GM06990 (cell line): ENCODE results near the gene DMD.

Source experiments
- DNase-seq: peaks from one replicate; pipeline ENCODE4 v3.0.0-alpha.2; 2011; ENCODE audit not compliant: insufficient read length; ENCODE audit errors: extremely low read depth
- H3K27me3 ChIP-seq: replicated peaks from 2 replicates; pipeline ENCODE4 v1.6.0; 2011; ENCODE audit warnings: low read length; ENCODE audit not compliant: control insufficient read depth, insufficient read depth
- H3K36me3 ChIP-seq: 2 replicates; pipeline ENCODE4 v1.5.1; 2011; ENCODE audit warnings: low read length; ENCODE audit not compliant: control insufficient read depth, insufficient read depth
- H3K4me3 ChIP-seq: replicated peaks from 2 replicates; pipeline ENCODE4 v1.5.1; 2011; ENCODE audit warnings: low read depth, mild to moderate bottlenecking, control low read depth, low read length
- TF ChIP-seq, protein P1 (sequence below): IDR thresholded peaks from 2 replicates; pipeline ENCODE4 v1.5.1; 2011; ENCODE audit warnings: low read length, control low read depth, mild to moderate bottlenecking, inconsistent platforms; ENCODE audit not compliant: insufficient read depth, poor library complexity, severe bottlenecking

Gene DMD

GRCh38 chrX:31522760-31523159 lies 1688.6 kb downstream of the DMD start:
- Histone ChIP-seq H3K27me3 (no peaks in the 10 kb centered on the region), H3K36me3 (no peaks in the 10 kb centered on the region), H3K4me3 (no peak overlapping the region)
- TF ChIP-seq, protein P1, sequence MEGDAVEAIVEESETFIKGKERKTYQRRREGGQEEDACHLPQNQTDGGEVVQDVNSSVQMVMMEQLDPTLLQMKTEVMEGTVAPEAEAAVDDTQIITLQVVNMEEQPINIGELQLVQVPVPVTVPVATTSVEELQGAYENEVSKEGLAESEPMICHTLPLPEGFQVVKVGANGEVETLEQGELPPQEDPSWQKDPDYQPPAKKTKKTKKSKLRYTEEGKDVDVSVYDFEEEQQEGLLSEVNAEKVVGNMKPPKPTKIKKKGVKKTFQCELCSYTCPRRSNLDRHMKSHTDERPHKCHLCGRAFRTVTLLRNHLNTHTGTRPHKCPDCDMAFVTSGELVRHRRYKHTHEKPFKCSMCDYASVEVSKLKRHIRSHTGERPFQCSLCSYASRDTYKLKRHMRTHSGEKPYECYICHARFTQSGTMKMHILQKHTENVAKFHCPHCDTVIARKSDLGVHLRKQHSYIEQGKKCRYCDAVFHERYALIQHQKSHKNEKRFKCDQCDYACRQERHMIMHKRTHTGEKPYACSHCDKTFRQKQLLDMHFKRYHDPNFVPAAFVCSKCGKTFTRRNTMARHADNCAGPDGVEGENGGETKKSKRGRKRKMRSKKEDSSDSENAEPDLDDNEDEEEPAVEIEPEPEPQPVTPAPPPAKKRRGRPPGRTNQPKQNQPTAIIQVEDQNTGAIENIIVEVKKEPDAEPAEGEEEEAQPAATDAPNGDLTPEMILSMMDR = no peak
- DNase-seq = no peak

- Histone ChIP-seq H3K4me3 (no peak overlapping the region), H3K36me3 (no peaks in the 10 kb centered on the region), H3K27me3 (no peaks in the 10 kb centered on the region)
- TF ChIP-seq, protein P1 = no peak
- DNase-seq = no peak
These were observed 1689.4 kb downstream of the DMD start for GRCh38 chrX:31521941-31522340.

DNA sequence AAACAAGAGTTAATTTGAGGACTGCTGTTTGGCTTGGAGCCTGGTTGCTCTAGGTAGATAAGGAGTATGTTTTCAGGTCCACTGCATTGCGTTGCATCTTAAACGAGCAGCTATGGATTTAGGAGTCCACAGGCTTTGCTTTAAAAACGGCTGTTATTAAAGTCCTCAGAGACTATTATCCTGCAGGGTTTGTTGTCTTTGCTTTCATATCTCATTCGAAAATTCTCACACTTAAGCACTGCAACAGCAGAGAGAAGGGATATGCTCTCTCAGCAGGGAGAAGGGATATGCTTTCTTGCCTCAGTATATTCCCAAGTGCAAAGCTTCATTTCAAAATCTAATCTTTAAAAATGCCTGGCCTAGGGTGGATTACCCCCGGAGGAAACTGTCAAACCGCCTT lies 1694.8 kb downstream of the DMD start:
- no peak for DNase-seq
- TF ChIP-seq, protein P1 = no peak
- H3K36me3 ChIP-seq = no peaks in the 10 kb centered on the region
- no peaks in the 10 kb centered on the region for H3K27me3 ChIP-seq
- no peak overlapping the region for H3K4me3 ChIP-seq

GRCh38 chrX:31508338-31508737 lies 1703.0 kb downstream of the DMD start:
- H3K27me3 ChIP-seq = no peaks in the 10 kb centered on the region
- TF ChIP-seq, protein P1 = no peak
- H3K36me3 ChIP-seq = no peaks in the 10 kb centered on the region
- H3K4me3 ChIP-seq = no peak overlapping the region
- no peak for DNase-seq

DNA sequence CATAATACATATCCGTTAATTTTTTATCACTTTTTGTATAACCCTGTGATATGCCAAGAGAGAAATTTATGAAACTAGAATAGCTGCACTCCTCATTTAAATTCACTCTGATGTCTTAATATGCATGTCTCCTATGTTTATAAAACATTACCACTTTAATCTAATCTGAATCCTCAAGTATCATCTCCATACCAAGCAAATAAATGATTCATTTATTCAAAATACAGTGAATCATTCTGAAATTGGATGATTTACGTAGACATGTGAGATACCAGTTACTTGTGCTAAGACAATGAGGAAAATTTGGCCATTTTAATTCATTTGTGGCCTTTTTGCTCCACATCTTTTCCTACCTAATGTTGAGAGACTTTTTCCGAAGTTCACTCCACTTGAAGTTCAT lies 1704.4 kb downstream of the DMD start:
- TF ChIP-seq, protein P1 = no peak
- H3K36me3 ChIP-seq = no peaks in the 10 kb centered on the region

DNA sequence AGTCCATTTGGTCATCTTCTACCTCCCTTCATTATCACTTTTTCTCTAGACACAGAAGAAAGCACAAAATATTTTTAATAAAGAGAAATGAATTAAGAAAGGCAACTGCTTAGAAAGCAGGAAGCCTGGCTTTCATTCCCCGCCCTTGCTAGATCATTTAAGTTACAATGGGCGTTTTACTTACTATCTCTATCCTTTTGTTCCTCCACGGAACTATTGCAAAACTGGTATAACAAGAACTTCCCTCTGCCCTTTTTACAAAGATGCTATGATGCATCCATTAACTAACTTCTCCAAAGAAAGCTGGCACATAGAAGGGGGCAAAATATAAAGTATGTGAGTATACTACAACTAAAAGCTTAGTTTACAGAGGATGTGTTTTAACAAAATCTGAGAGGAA lies 1705.0 kb downstream of the DMD start:
- no peak for DNase-seq
- H3K4me3 ChIP-seq = no peak overlapping the region
- no peaks in the 10 kb centered on the region for H3K36me3 ChIP-seq
- H3K27me3 ChIP-seq = no peaks in the 10 kb centered on the region
- TF ChIP-seq, protein P1 = no peak

More for the DNA sequence above, 1704.4 kb downstream of the DMD start:
- H3K4me3 ChIP-seq = no peak overlapping the region
- no peaks in the 10 kb centered on the region for H3K27me3 ChIP-seq
- DNase-seq = no peak
